Breast epithelium (tissue), 4 donors: ENCODE results near the gene FOXE3. TPM values are rescaled to one million over a fixed set of nuclear protein-coding genes. Genes with fewer than 3 reads are reported as not detected.

ENCODE experiments used
- DNase-seq, 2 donors: peaks; one replicate each; pipeline ENCODE4 v3.0.0-alpha.2; 2019; ENCODE audit warnings: low spot score in 2 of 2
- H3K27ac ChIP-seq, 2 donors: fragments of 200-600 bp; sonication (generic) in 1 of 2; one replicate each; pipeline ENCODE4 v1.5.1; 2016 to 2019; ENCODE audit warnings: mild to moderate bottlenecking in 1 of 2
- H3K27me3 ChIP-seq, 2 donors: fragments of 200-600 bp; sonication (generic) in 1 of 2; one replicate each; pipeline versions ENCODE4 v1.5.1 to v1.6.0; 2017 to 2019; ENCODE audit warnings: control low read depth in 1 of 2, mild to moderate bottlenecking in 1 of 2
- H3K36me3 ChIP-seq: fragments of 200-600 bp; one replicate; pipeline ENCODE4 v1.5.1; 2019
- H3K4me1 ChIP-seq, 2 donors: fragments of 200-600 bp; sonication (generic); one replicate each; pipeline ENCODE4 v1.5.1; 2016 to 2019; ENCODE audit warnings: control low read depth in 1 of 2
- H3K4me3 ChIP-seq, 3 donors: fragments of 200-600 bp; sonication (generic); 1 replicate in 2 of 3; 2 replicates in 1 of 3; pipeline ENCODE4 v1.5.1; 2016 to 2019; ENCODE audit warnings: mild to moderate bottlenecking in 3 of 3, moderate library complexity in 2 of 3
- H3K9me3 ChIP-seq, 2 donors: fragments of 200-600 bp; sonication (generic) in 1 of 2; one replicate each; pipeline ENCODE4 v1.5.1; 2016 to 2019; ENCODE audit warnings: control low read depth in 1 of 2
- POLR2A ChIP-seq: fragments of 450-650 bp; IDR thresholded peaks from one replicate; pipeline ENCODE4 v1.6.1; 2016; ENCODE audit warnings: antibody characterized with exemption, mild to moderate bottlenecking, moderate library complexity
- POLR2AphosphoS5 ChIP-seq, 3 donors: sonication (generic); formaldehyde crosslinking; IDR thresholded peaks; one replicate each; pipeline ENCODE4 v1.6.1; 2017; ENCODE audit warnings: antibody characterized with exemption in 3 of 3
- intact Hi-C: fragments of 100-400 bp; cut with DNase I; formaldehyde crosslinking; loops from one replicate; pipeline ENCODE4 v1.15.1; 2023; ENCODE audit warnings: low total_unique reads
- total RNA-seq, 3 donors: library from RNA; depleted of rRNA; stranded (reverse); fragments of >200 nt; gene quantifications; one replicate each; pipeline ENCODE4 v1.1.0, GENCODE V29; 2016
- TF ChIP-seq, protein P1 (sequence below), 3 donors: fragments of 450-650 bp; IDR thresholded peaks; one replicate each; pipeline ENCODE4 v1.5.1; 2016 to 2017; ENCODE audit warnings: antibody characterized with exemption in 3 of 3, mild to moderate bottlenecking in 3 of 3, moderate library complexity in 3 of 3

FOXE3 gene
- total RNA-seq, 3 donors from 2014 or later: not detected

DNA sequence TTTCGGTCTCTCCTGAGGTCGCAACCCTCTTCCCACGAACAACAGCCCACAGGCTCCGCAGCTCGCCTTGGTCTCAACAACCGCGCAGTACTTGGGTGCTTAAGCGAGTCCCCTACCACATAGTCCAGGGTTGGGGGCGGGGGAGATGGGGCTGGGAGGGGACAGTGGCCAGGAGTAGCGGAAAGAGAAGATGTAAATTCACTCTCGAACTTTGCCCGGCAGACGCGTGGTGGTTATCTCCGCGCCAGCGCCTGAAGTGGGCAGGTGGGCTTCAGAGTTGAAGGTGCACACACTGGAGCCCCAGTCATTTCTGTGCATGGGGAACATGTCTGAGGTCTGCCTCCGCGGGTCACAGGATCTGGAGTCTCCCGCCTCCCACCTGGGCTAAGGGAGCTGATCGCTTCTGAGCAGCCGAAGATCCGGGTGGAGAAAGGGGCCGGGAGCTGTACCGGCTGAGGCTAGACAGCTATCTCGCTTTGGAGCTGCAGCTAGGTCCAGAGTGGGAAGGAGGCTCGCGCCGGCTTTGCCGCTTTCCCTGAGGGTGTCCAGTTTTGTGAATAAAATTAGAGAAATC, 17.5 kb downstream of the FOXE3 start:
- H3K4me3 ChIP-seq: peak overlapping the region in 2 of 3 donors; percentile 33 to 51
- H3K36me3 ChIP-seq: no peaks in the 10 kb centered on the region
- H3K4me1 ChIP-seq: peaks cover 6 to 16% of the 10 kb centered on the region in 2 donors
- no peak for DNase-seq
- intact Hi-C loops: no loop called here
- TF ChIP-seq, protein P1, sequence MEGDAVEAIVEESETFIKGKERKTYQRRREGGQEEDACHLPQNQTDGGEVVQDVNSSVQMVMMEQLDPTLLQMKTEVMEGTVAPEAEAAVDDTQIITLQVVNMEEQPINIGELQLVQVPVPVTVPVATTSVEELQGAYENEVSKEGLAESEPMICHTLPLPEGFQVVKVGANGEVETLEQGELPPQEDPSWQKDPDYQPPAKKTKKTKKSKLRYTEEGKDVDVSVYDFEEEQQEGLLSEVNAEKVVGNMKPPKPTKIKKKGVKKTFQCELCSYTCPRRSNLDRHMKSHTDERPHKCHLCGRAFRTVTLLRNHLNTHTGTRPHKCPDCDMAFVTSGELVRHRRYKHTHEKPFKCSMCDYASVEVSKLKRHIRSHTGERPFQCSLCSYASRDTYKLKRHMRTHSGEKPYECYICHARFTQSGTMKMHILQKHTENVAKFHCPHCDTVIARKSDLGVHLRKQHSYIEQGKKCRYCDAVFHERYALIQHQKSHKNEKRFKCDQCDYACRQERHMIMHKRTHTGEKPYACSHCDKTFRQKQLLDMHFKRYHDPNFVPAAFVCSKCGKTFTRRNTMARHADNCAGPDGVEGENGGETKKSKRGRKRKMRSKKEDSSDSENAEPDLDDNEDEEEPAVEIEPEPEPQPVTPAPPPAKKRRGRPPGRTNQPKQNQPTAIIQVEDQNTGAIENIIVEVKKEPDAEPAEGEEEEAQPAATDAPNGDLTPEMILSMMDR (IDR thresholded peaks at IDR 0.05): no peak
- TF ChIP-seq POLR2A: no peak
- no peak for TF ChIP-seq POLR2AphosphoS5 (IDR thresholded peaks at IDR 0.05)
- H3K9me3 ChIP-seq: no peaks in the 10 kb centered on the region
- no peak overlapping the region for H3K27ac ChIP-seq
- H3K27me3 ChIP-seq: peaks cover 0 to 54% of the 10 kb centered on the region in 2 donors

DNA sequence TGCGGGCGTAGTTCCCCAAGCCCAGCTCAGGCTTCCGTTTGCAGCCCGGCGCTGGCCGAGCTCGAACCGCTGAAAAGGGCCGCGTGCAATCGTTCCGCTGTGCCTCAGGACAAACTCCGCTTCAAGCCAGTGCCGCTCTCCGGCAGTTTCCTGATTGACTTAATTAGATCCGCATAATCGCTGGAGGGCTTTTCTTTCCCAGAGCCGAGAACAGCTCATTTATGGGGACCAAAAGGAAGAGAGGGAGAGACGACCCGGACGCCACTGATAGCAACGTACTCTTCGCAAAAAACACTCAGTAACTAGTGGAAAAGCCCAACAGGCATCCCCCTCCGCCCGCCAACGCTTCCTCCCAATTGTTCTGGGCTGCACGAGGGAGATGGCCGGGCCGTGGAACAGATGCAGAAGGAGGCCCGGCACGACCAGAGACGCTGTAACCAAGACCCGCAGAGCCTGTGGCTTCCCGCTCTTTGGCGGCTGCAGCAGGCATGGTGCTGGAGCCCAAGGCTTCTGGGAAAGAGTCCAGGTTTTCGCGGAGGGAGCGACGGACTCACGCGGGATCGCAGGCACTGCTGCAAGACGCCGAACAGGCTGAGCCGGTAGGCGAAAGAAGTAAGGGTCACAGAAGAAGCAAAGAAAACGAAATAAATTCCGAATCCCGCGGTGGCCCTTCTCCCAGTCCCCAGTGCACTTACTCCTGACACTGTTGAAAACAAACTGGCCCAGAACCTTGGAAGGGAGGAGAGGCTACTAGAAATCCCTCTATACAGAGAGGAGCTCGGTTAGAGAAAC, 18.2 kb downstream of the FOXE3 start:
- peaks cover 0 to 61% of the 10 kb centered on the region in 2 donors for H3K27me3 ChIP-seq
- H3K36me3 ChIP-seq: no peaks in the 10 kb centered on the region
- peak overlapping the region in 2 of 3 donors; percentile 33 to 51 for H3K4me3 ChIP-seq
- intact Hi-C loops: no loop called here
- H3K4me1 ChIP-seq: peaks cover 6 to 16% of the 10 kb centered on the region in 2 donors
- no peaks in the 10 kb centered on the region for H3K9me3 ChIP-seq
- H3K27ac ChIP-seq: no peak overlapping the region
- DNase-seq: peak; percentile 61 to 73
- TF ChIP-seq, protein P1 (IDR thresholded peaks at IDR 0.05): no peak
- TF ChIP-seq POLR2AphosphoS5 (IDR thresholded peaks at IDR 0.05): peak in 1 of 3 donors; percentile 8

DNA sequence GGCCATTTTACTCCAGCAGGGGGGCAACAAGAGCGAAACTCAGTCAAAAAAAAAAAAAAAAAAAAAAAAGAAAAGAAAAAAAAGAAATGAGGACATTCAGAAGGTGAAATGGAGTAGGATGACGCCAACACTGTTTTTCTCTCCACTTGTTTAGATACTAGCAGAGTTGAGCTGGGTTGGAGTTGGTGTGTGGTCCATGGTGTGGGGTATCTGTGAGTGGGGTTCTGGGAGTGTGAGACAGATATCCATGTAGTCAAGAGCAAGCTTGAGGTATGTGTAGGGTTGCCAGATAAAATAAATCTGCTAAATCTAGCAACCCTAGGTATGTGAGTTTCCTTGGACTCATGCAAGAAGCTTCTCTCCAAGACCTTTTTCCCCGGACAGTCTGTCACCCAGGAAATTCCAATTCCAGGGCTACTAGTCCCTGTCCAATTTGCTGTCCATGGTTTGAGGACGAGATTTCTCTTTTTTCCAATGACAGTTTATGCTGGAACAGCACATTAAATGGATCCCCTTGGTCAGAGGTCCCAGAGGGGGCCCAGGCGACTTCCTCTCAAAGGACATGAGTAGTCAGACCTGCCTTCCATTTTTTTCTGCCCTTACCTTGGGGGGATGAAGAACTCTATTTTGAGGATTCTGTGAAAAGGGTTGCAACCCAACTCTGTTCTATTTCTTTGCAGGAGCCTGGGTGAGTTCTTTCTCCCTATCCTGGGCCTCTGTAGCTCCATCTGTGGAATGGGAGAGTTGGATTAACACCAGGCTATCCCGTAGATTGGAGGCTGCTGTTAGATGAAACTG, 19.6 kb downstream of the FOXE3 start:
- Histone ChIP-seq H3K4me3 (peak overlapping the region in 2 of 3 donors; percentile 56 to 74), H3K36me3 (no peaks in the 10 kb centered on the region), H3K27me3 (peaks cover 0 to 65% of the 10 kb centered on the region in 2 donors), H3K27ac (no peak overlapping the region), H3K4me1 (peaks cover 6 to 16% of the 10 kb centered on the region in 2 donors), H3K9me3 (no peaks in the 10 kb centered on the region)
- TF ChIP-seq POLR2A (no peak), POLR2AphosphoS5 (IDR thresholded peaks at IDR 0.05) (no peak)
- TF ChIP-seq, protein P1 (IDR thresholded peaks at IDR 0.05): no peak
- intact Hi-C loops: loop anchor here (5.0 kb wide), 1 partner anchor 277 kb away; no protein-coding TSS in a partner anchor
- DNase-seq: no peak

DNA sequence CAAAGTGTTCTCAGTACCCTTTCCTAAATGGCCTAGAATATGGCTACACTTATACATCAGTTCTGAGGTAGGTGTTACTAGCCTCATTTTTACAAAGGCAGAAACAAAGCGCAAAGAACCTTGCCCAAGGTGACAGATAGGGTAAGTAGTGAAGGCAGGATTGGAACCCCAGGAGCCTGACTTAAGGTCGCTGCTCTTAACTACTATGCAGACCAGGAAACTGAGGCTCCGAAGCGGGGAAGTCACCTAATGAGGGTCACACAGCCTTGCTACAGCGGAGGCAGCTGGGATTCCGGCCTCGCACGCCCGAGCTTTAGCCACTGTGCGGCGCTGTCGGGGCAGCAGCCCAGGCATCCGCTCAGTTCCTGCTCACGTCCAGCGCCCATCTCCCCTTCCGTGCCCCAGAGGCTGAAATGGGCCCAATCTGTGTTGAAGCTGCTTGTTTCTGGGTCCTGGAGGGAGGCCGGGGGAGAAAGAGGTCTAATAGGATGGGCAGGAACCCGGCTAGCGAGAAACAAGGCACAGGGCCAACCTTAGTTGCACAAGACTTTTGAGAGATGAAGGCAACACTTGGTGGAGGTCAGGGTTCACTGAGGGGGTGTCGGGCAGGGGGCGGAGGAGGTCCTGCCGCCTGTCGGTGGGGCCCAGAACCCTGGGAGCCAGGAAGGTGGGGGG, 20.4 kb downstream of the FOXE3 start:
- TF ChIP-seq, protein P1 (IDR thresholded peaks at IDR 0.05): peak; percentile 59 to 70 (median 63)
- TF ChIP-seq POLR2A (no peak), POLR2AphosphoS5 (IDR thresholded peaks at IDR 0.05) (peak in 1 of 3 donors; percentile 41)
- Histone ChIP-seq H3K27me3 (peaks cover 0 to 59% of the 10 kb centered on the region in 2 donors), H3K36me3 (no peaks in the 10 kb centered on the region), H3K9me3 (no peaks in the 10 kb centered on the region), H3K4me3 (peak overlapping the region; percentile 56 to 74 (median 60)), H3K4me1 (peaks cover 6 to 16% of the 10 kb centered on the region in 2 donors), H3K27ac (peak overlapping the region; percentile 70 to 82)
- intact Hi-C loops: loop anchor here (5.0 kb wide), 1 partner anchor 276 kb away; no protein-coding TSS in a partner anchor
- peak; percentile 41 to 67 for DNase-seq
